ENCODE measurements around the gene RYR3.

RYR3 gene

GRCh38 chr15:33279613-33280205, 31.1 kb upstream of the RYR3 start:
- H3K27ac ChIP-seq (ENCODE audit: poor library complexity, severe bottlenecking) = peak overlapping the region; percentile 81
- H3K4me1 ChIP-seq (ENCODE audit: insufficient read depth, poor library complexity, severe bottlenecking) = peaks cover 21% of the 10 kb centered on the region
- DNase-seq (ENCODE audit: low spot score) = no peak
- H3K9me3 ChIP-seq (ENCODE audit: severe bottlenecking) = no peaks in the 10 kb centered on the region
- no peak for TF ChIP-seq CTCF (IDR thresholded peaks at IDR 0.05; ENCODE audit: poor library complexity, severe bottlenecking)
- ATAC-seq (ENCODE audit: low read depth) = peak; percentile 82
- no peaks in the 10 kb centered on the region for H3K36me3 ChIP-seq (ENCODE audit: low read depth)
- no peaks in the 10 kb centered on the region for H3K27me3 ChIP-seq (ENCODE audit: insufficient read depth, poor library complexity, severe bottlenecking)
- H3K4me3 ChIP-seq (ENCODE audit: severe bottlenecking) = no peak overlapping the region

GRCh38 chr15:33282226-33283020, 28.3 kb upstream of the RYR3 start:
- Histone ChIP-seq H3K27me3 (ENCODE audit: insufficient read depth, poor library complexity, severe bottlenecking) (no peaks in the 10 kb centered on the region), H3K27ac (ENCODE audit: poor library complexity, severe bottlenecking) (no peak overlapping the region), H3K4me1 (ENCODE audit: insufficient read depth, poor library complexity, severe bottlenecking) (peaks cover 21% of the 10 kb centered on the region), H3K36me3 (ENCODE audit: low read depth) (no peaks in the 10 kb centered on the region), H3K9me3 (ENCODE audit: severe bottlenecking) (no peaks in the 10 kb centered on the region), H3K4me3 (ENCODE audit: severe bottlenecking) (no peak overlapping the region)
- TF ChIP-seq CTCF (IDR thresholded peaks at IDR 0.05; ENCODE audit: poor library complexity, severe bottlenecking) = no peak
- DNase-seq (ENCODE audit: low spot score) (no peak), ATAC-seq (ENCODE audit: low read depth) (no peak)

- no peak for DNase-seq (ENCODE audit: low spot score)
- H3K4me1 ChIP-seq (ENCODE audit: insufficient read depth, poor library complexity, severe bottlenecking) = peaks cover 15% of the 10 kb centered on the region
- H3K9me3 ChIP-seq (ENCODE audit: severe bottlenecking) = no peaks in the 10 kb centered on the region
- H3K4me3 ChIP-seq (ENCODE audit: severe bottlenecking) = no peak overlapping the region
- H3K27me3 ChIP-seq (ENCODE audit: insufficient read depth, poor library complexity, severe bottlenecking) = no peaks in the 10 kb centered on the region
- no peak for TF ChIP-seq CTCF (IDR thresholded peaks at IDR 0.05; ENCODE audit: poor library complexity, severe bottlenecking)
- no peak for ATAC-seq (ENCODE audit: low read depth)
- no peaks in the 10 kb centered on the region for H3K36me3 ChIP-seq (ENCODE audit: low read depth)
- H3K27ac ChIP-seq (ENCODE audit: poor library complexity, severe bottlenecking) = no peak overlapping the region
Observed at GRCh38 chr15:33283576-33283975, 27.2 kb upstream of the RYR3 start.

GRCh38 chr15:33284336-33284735, 26.4 kb upstream of the RYR3 start:
- no peaks in the 10 kb centered on the region for H3K27me3 ChIP-seq (ENCODE audit: insufficient read depth, poor library complexity, severe bottlenecking)
- no peaks in the 10 kb centered on the region for H3K36me3 ChIP-seq (ENCODE audit: low read depth)
- no peak for TF ChIP-seq CTCF (IDR thresholded peaks at IDR 0.05; ENCODE audit: poor library complexity, severe bottlenecking)
- ATAC-seq (ENCODE audit: low read depth) = no peak
- no peak overlapping the region for H3K4me3 ChIP-seq (ENCODE audit: severe bottlenecking)
- no peak overlapping the region for H3K27ac ChIP-seq (ENCODE audit: poor library complexity, severe bottlenecking)
- DNase-seq (ENCODE audit: low spot score) = no peak
- H3K9me3 ChIP-seq (ENCODE audit: severe bottlenecking) = no peaks in the 10 kb centered on the region
- H3K4me1 ChIP-seq (ENCODE audit: insufficient read depth, poor library complexity, severe bottlenecking) = peaks cover 8% of the 10 kb centered on the region
